BLaER1 treated with 17β-estradiol and CSF1 and Interleukin-3, amounts not matched to agents 10 nM and 100 nM (cell line): ENCODE data around the gene SGCE.

ENCODE experiments used
- H3K27ac ChIP-seq, 11 experiments: shearing (Covaris generic); formaldehyde crosslinking; 2 replicates each; pipeline ENCODE4 v1.8.1; 2022
- H3K27me3 ChIP-seq, 11 experiments: shearing (Covaris generic); formaldehyde crosslinking; 2 replicates each; pipeline ENCODE4 v1.8.1; 2022
- H3K36me3 ChIP-seq, 11 experiments: shearing (Covaris generic); formaldehyde crosslinking; 2 replicates each; pipeline ENCODE4 v1.8.1; 2022
- H3K4me1 ChIP-seq, 10 experiments: shearing (Covaris generic); formaldehyde crosslinking; 2 replicates each; pipeline ENCODE4 v1.8.1; 2022
- H3K4me2 ChIP-seq, 11 experiments: shearing (Covaris generic); formaldehyde crosslinking; 2 replicates each; pipeline ENCODE4 v1.8.1; 2022
- H3K4me3 ChIP-seq, 10 experiments: shearing (Covaris generic); formaldehyde crosslinking; 2 replicates each; pipeline ENCODE4 v1.8.1; 2022
- H3K9ac ChIP-seq, 11 experiments: shearing (Covaris generic); formaldehyde crosslinking; 2 replicates each; pipeline ENCODE4 v1.8.1; 2022
- H3K9me3 ChIP-seq, 11 experiments: shearing (Covaris generic); formaldehyde crosslinking; replicated peaks in 1 of 11; 2 replicates each; pipeline ENCODE4 v1.8.1; 2022
- H4K20me1 ChIP-seq, 11 experiments: shearing (Covaris generic); formaldehyde crosslinking; 2 replicates each; pipeline ENCODE4 v1.8.1; 2022
- Cebpa-rat ChIP-seq, 11 experiments: shearing (Covaris generic); IDR thresholded peaks; 2 replicates each; pipeline ENCODE4 v1.8.1; 2022

Gene SGCE

DNA sequence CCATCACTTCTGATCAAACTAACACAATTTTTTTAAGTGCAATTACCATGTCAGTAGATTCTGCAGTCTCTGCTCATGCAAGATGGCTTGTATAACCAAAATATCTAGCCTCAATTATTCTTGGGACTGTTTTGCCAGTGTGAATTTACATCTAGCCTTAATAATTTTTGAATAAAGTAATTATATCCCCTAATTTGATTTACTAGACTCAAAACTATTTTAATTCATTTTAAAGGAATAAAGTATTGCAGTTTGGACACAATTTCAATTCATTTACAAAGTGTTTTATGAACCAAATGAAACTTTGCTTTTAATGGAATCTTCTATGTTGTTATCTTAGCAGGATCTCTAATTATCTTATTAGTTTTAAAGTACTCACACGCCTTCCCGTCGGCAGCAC is 55.7 kb downstream of the SGCE start:
- Histone ChIP-seq H4K20me1 (no peaks in the 10 kb centered on the region), H3K36me3 (peaks cover 0 to 16% (median 0%) of the 10 kb centered on the region in 11 experiments; a peak in 3 of 22 replicates), H3K4me2 (no peak overlapping the region), H3K9ac (no peak overlapping the region), H3K27me3 (no peaks in the 10 kb centered on the region), H3K4me1 (peaks cover 0 to 8% (median 0%) of the 10 kb centered on the region in 10 experiments; a peak in 5 of 20 replicates), H3K4me3 (no peak overlapping the region), H3K27ac (no peak overlapping the region), H3K9me3 (no peaks in the 10 kb centered on the region)
- TF ChIP-seq Cebpa-rat (IDR thresholded peaks at IDR 0.05): no peak

DNA sequence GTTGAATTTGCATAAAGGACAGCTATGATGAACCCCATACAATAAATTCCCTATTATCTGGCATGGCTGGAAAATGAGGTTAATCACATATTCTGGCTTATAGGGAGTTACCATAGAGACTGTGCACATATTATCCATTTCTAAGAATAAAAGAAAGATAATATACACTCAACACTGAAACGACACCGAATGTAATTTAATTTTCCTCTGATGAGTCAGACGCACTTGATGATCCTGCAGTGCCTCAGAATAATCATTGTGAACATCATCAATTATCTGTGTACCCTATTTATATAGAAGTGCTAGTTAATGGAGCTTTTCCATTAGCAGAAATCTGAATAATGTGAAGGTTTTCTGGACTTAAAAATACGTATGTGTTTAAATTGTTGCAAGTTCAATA is 60.2 kb downstream of the SGCE start:
- H3K27me3 ChIP-seq: no peaks in the 10 kb centered on the region

DNA sequence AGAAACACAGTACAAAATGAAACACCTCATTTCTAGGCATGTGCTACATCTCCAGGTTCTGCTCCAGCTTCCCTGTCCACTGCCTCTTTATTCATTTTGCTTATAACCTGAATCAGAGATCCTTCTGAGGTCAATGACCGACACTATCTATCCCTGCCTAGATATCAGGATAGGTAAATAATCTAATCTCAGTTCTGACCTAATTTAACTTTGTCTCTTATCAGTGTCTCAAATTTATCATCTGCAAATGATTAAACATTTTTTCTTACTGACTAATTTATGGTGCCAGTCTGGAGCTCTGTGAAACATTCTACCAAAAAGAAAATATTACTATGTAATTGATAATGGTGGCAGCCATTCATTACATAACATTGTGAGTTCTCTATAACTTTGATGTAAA is 61.1 kb downstream of the SGCE start:
- H3K27me3 ChIP-seq: no peaks in the 10 kb centered on the region
- no peak overlapping the region for H3K9ac ChIP-seq
- H4K20me1 ChIP-seq: no peaks in the 10 kb centered on the region
- no peak overlapping the region for H3K4me3 ChIP-seq
- H3K4me2 ChIP-seq: no peak overlapping the region
- H3K36me3 ChIP-seq: peaks cover 0 to 14% (median 1%) of the 10 kb centered on the region in 11 experiments; a peak in 6 of 22 replicates
- no peaks in the 10 kb centered on the region for H3K9me3 ChIP-seq
- H3K27ac ChIP-seq: no peak overlapping the region
- no peaks in the 10 kb centered on the region for H3K4me1 ChIP-seq
- TF ChIP-seq Cebpa-rat (IDR thresholded peaks at IDR 0.05): no peak

More for the DNA sequence above, 60.2 kb downstream of the SGCE start:
- Histone ChIP-seq H3K9ac (no peak overlapping the region), H3K27ac (no peak overlapping the region), H3K4me1 (no peaks in the 10 kb centered on the region), H3K4me3 (no peak overlapping the region), H3K36me3 (peaks cover 0 to 13% (median 0%) of the 10 kb centered on the region in 11 experiments; a peak in 1 of 22 replicates), H3K9me3 (no peaks in the 10 kb centered on the region), H4K20me1 (no peaks in the 10 kb centered on the region), H3K4me2 (no peak overlapping the region)
- no peak for TF ChIP-seq Cebpa-rat (IDR thresholded peaks at IDR 0.05)

DNA sequence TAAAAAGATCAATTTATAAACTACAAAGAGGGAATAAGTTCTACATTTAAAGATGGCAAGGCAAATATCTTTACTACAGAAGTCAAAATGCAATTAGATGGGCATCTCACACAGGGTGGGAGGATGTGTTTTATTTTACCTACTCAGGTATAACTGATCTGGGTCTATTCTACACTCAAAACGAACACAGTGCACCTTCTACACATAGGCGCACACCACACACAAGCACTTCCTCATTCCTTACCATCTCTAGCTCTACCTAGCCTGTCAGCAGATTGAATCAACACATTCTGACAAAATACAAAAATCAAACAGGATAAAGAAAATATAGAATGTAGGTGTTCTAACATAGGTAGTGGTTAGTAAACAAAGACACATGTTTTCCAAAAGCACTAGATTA is 64.8 kb downstream of the SGCE start:
- Histone ChIP-seq H3K9me3 (no peaks in the 10 kb centered on the region), H4K20me1 (no peaks in the 10 kb centered on the region), H3K4me3 (no peak overlapping the region), H3K36me3 (peaks cover 0 to 22% (median 12%) of the 10 kb centered on the region in 11 experiments; a peak in 13 of 22 replicates), H3K4me1 (no peaks in the 10 kb centered on the region), H3K27ac (no peak overlapping the region), H3K4me2 (no peak overlapping the region), H3K9ac (no peak overlapping the region), H3K27me3 (no peaks in the 10 kb centered on the region)
- no peak for TF ChIP-seq Cebpa-rat (IDR thresholded peaks at IDR 0.05)

DNA sequence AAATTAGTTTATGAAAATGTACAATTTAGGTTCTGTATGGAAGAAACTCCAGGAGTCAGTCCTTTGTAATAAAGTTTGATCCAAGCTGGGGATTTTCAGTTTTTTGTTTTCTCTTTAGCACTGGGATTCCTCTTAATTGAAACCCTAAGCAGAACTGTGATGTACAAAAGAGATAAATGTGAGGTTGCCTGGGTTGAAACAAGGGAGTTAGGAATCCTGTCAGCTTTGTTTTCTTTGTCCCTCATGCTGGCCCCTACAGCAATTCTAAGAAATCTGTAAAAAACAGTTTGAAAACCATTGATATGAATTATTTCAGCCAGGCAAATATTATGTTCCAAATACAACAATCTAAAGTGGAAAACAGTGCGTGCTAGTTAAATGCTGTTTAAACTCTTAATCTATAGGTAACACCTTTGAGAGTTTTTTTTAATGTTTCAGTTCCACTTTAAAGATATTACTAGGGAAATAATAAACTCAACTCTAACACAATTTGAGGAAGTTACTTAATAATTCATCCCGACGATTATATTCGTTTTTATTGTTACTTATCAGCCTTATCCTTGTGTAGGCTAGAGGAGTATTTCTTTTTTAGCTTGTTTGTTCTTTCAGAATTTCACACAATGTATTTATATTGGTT is 65.3 kb downstream of the SGCE start:
- Histone ChIP-seq H4K20me1 (no peaks in the 10 kb centered on the region), H3K9me3 (no peaks in the 10 kb centered on the region), H3K4me2 (no peak overlapping the region), H3K36me3 (peaks cover 0 to 22% (median 12%) of the 10 kb centered on the region in 11 experiments; a peak in 13 of 22 replicates), H3K4me3 (no peak overlapping the region), H3K4me1 (no peaks in the 10 kb centered on the region), H3K27ac (no peak overlapping the region), H3K9ac (no peak overlapping the region), H3K27me3 (no peaks in the 10 kb centered on the region)
- TF ChIP-seq Cebpa-rat (IDR thresholded peaks at IDR 0.05): no peak

DNA sequence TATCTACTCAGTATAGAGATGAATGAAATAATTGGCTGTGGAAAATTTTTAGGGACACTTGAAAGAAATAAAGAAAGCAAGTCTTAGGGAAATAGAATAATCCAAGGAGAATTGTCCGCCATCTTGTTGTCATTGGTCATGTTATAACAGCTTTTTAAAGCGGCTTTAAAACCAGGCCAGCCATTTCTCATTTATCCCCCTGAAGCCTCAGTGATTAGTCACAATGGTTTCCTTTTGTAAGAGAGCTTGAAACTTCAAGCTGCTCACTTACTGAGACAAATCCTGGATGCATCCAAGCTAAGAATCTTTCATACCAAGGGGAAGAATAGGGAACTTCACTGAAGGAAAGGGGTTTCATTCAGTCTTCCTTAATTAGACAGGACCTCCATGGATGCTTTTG is 67.9 kb downstream of the SGCE start:
- Histone ChIP-seq H3K36me3 (peaks cover 0 to 22% (median 15%) of the 10 kb centered on the region in 11 experiments; a peak in 14 of 22 replicates), H3K9ac (no peak overlapping the region)

DNA sequence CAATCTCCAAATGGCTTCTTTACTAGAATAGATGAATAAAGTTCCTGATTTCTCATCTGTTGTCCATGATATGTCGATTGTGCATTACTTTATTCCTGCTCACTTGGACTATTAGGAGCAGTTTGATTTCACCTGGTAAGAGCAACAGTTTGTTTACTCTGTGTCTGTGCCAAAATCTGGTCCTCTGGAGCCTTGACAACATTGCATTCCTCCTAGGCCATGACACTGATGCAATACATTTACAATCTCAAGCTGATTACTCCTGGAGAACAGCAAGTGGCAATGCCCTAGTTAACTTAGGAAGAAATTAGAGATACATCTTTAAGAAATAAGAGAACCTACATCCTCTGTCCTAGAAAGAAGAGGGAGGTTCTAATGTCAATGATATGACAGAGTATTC is 71.8 kb downstream of the SGCE start:
- peaks cover 4 to 33% (median 17%) of the 10 kb centered on the region in 11 experiments; a peak in 17 of 22 replicates for H3K36me3 ChIP-seq
- H3K9me3 ChIP-seq: peaks cover 0 to 5% (median 0%) of the 10 kb centered on the region in 11 experiments; a peak in 2 of 22 replicates
- H3K9ac ChIP-seq: no peak overlapping the region
- H3K4me1 ChIP-seq: no peaks in the 10 kb centered on the region
- no peaks in the 10 kb centered on the region for H4K20me1 ChIP-seq
- H3K4me3 ChIP-seq: no peak overlapping the region
- TF ChIP-seq Cebpa-rat (IDR thresholded peaks at IDR 0.05): no peak
- H3K4me2 ChIP-seq: no peak overlapping the region
- H3K27me3 ChIP-seq: no peaks in the 10 kb centered on the region
- no peak overlapping the region for H3K27ac ChIP-seq

More for the DNA sequence above, 67.9 kb downstream of the SGCE start:
- no peak overlapping the region for H3K4me3 ChIP-seq
- no peaks in the 10 kb centered on the region for H3K4me1 ChIP-seq
- H3K27me3 ChIP-seq: no peaks in the 10 kb centered on the region
- no peaks in the 10 kb centered on the region for H3K9me3 ChIP-seq
- no peak for TF ChIP-seq Cebpa-rat (IDR thresholded peaks at IDR 0.05)
- no peak overlapping the region for H3K4me2 ChIP-seq
- no peak overlapping the region for H3K27ac ChIP-seq
- no peaks in the 10 kb centered on the region for H4K20me1 ChIP-seq

DNA sequence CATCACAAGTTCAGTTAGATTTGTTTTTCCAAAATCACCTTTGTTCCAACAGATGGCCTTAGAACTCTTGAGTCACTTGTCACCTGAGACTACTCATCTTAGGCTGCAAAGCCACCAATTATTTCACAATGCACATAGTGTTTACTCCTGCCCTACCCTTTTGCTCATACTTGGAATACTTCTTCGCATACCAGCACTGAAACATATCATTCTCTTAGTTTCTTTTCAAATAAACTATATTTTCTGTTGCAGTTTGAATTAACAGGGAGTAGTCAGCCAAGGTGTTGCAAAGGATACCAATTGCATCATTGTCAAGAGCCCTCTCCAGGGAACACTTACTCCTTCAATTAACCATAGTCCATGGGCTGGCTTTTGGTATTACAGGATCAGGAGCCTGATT is 75.3 kb downstream of the SGCE start:
- no peaks in the 10 kb centered on the region for H3K4me1 ChIP-seq
- no peak overlapping the region for H3K4me2 ChIP-seq
- no peaks in the 10 kb centered on the region for H3K27me3 ChIP-seq
- peaks cover 6 to 14% (median 9%) of the 10 kb centered on the region in 11 experiments; a peak in 20 of 22 replicates for H3K9me3 ChIP-seq
- no peak overlapping the region for H3K4me3 ChIP-seq
- peaks cover 25 to 58% (median 43%) of the 10 kb centered on the region in 11 experiments for H3K36me3 ChIP-seq
- H3K27ac ChIP-seq: no peak overlapping the region
- H4K20me1 ChIP-seq: no peaks in the 10 kb centered on the region
- H3K9ac ChIP-seq: no peak overlapping the region
- TF ChIP-seq Cebpa-rat (IDR thresholded peaks at IDR 0.05): no peak

DNA sequence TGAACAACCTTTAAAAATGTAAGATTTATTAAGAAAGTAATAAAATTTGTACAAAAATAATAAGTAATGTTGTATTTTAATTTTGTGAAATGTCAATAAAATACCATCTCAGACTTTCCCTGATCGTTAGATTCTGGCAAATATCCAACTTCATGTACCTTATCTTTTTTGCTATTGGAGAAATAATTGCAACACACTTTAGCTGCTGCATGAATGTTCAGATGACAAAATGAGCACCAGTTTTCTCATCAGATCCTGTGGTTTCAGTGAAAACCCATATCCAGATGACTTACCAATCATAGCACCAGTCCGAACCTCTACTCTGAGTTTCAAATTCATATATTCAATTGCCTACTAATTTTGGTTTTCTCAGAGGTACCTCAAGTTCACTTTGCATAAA is 76.5 kb downstream of the SGCE start:
- Histone ChIP-seq H3K9ac (no peak overlapping the region), H3K27me3 (no peaks in the 10 kb centered on the region), H3K36me3 (peaks cover 36 to 70% (median 54%) of the 10 kb centered on the region in 11 experiments), H3K4me2 (no peak overlapping the region), H3K9me3 (peaks cover 17 to 25% (median 20%) of the 10 kb centered on the region in 11 experiments), H3K27ac (no peak overlapping the region), H4K20me1 (no peaks in the 10 kb centered on the region), H3K4me3 (no peak overlapping the region), H3K4me1 (no peaks in the 10 kb centered on the region)
- TF ChIP-seq Cebpa-rat (IDR thresholded peaks at IDR 0.05): no peak

DNA sequence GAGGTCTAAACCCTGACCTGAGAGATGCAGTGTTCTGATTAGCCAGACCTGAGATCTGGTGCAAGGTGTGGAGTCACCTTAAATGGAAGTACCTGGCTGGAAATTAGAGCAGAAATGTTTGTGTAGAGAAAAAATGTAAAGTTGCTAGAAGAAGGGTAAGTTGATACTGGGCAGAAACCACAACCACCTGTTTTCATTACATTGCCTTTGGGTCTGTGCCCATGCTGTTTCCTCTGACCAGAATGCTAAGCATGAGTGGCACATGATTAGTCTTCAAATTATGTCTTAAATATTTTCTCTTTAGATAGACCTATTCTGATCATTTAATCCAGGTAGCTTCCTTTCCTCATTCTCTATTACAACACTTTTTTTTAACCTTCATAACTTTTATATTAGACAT is 77.3 kb downstream of the SGCE start:
- Histone ChIP-seq H3K9me3 (peaks cover 25 to 33% (median 29%) of the 10 kb centered on the region in 11 experiments), H3K4me1 (no peaks in the 10 kb centered on the region), H3K27ac (no peak overlapping the region), H4K20me1 (no peaks in the 10 kb centered on the region), H3K9ac (no peak overlapping the region), H3K36me3 (peaks cover 45 to 78% (median 63%) of the 10 kb centered on the region in 11 experiments), H3K4me2 (no peak overlapping the region), H3K4me3 (no peak overlapping the region), H3K27me3 (no peaks in the 10 kb centered on the region)
- TF ChIP-seq Cebpa-rat (IDR thresholded peaks at IDR 0.05): no peak
